Right atrium auricular region (tissue), 2 donors: ENCODE data around the gene ZDHHC8. TPM values are rescaled to one million over a fixed set of nuclear protein-coding genes. Genes with fewer than 3 reads are reported as not detected.

Source experiments
- DNase-seq: peaks from one replicate; pipeline ENCODE4 v3.0.0-alpha.2; 2019; ENCODE audit warnings: low spot score
- H3K27ac ChIP-seq, 2 donors: fragments of 200-600 bp; sonication (generic); 1 replicate in 1 of 2; 2 replicates in 1 of 2; pipeline ENCODE4 v1.5.1; 2016 to 2019
- H3K27me3 ChIP-seq, 2 donors: fragments of 200-600 bp; sonication (generic); one replicate each; pipeline versions ENCODE4 v1.5.1 to v1.6.0; 2017 to 2019
- H3K36me3 ChIP-seq: fragments of 200-600 bp; sonication (generic); one replicate; pipeline ENCODE4 v1.5.1; 2016
- H3K4me1 ChIP-seq, 2 donors: fragments of 200-600 bp; sonication (generic); one replicate each; pipeline versions ENCODE4 v1.5.1 to v1.6.0; 2017 to 2019
- H3K4me3 ChIP-seq, 2 donors: fragments of 200-600 bp; sonication (generic); 1 replicate in 1 of 2; 2 replicates in 1 of 2; pipeline ENCODE4 v1.5.1; 2017 to 2019; ENCODE audit warnings: mild to moderate bottlenecking in 1 of 2, moderate library complexity in 1 of 2
- H3K9me3 ChIP-seq, 2 donors: fragments of 200-600 bp; sonication (generic); one replicate each; pipeline ENCODE4 v1.5.1; 2019
- CTCF ChIP-seq, 2 donors: fragments of 200-600 bp; sonication (generic); IDR thresholded peaks; one replicate each; pipeline ENCODE4 v1.5.1; 2019; ENCODE audit warnings: antibody characterized with exemption in 2 of 2
- total RNA-seq, 2 donors: library from RNA; depleted of rRNA; stranded (reverse); fragments of >200 nt; gene quantifications; one replicate each; pipeline ENCODE4 v1.1.0, GENCODE V29; 2016

ZDHHC8 gene
- total RNA-seq, 2 donors from 2014 or later, result 13.5 to 16.6 TPM

- no peak for DNase-seq
- Histone ChIP-seq H3K27ac (no peak overlapping the region), H3K9me3 (no peaks in the 10 kb centered on the region), H3K36me3 (no peaks in the 10 kb centered on the region), H3K4me3 (peak overlapping the region in 1 of 2 donors; percentile 29), H3K27me3 (no peaks in the 10 kb centered on the region), H3K4me1 (no peaks in the 10 kb centered on the region)
- no peak for TF ChIP-seq CTCF (IDR thresholded peaks at IDR 0.05)
These were observed 23.1 kb downstream of the ZDHHC8 start for GRCh38 chr22:20154602-20155187.

GRCh38 chr22:20155330-20156041 is 23.9 kb downstream of the ZDHHC8 start:
- Histone ChIP-seq H3K4me1 (no peaks in the 10 kb centered on the region), H3K9me3 (no peaks in the 10 kb centered on the region), H3K4me3 (peak overlapping the region in 1 of 2 donors; percentile 29), H3K27ac (no peak overlapping the region), H3K36me3 (no peaks in the 10 kb centered on the region), H3K27me3 (no peaks in the 10 kb centered on the region)
- DNase-seq, result no peak
- TF ChIP-seq CTCF (IDR thresholded peaks at IDR 0.05), result no peak

GRCh38 chr22:20156042-20156389 is 24.4 kb downstream of the ZDHHC8 start:
- H3K9me3 ChIP-seq, result no peaks in the 10 kb centered on the region
- no peak for DNase-seq
- no peaks in the 10 kb centered on the region for H3K27me3 ChIP-seq
- no peaks in the 10 kb centered on the region for H3K4me1 ChIP-seq
- H3K27ac ChIP-seq, result no peak overlapping the region
- TF ChIP-seq CTCF (IDR thresholded peaks at IDR 0.05), result no peak
- H3K4me3 ChIP-seq, result no peak overlapping the region
- H3K36me3 ChIP-seq, result no peaks in the 10 kb centered on the region

- DNase-seq, result peak; percentile 90
- Histone ChIP-seq H3K27ac (no peak overlapping the region), H3K9me3 (no peaks in the 10 kb centered on the region), H3K4me1 (no peaks in the 10 kb centered on the region), H3K36me3 (no peaks in the 10 kb centered on the region), H3K4me3 (no peak overlapping the region), H3K27me3 (no peaks in the 10 kb centered on the region)
- TF ChIP-seq CTCF (IDR thresholded peaks at IDR 0.05), result peak; percentile 98 to 99
These were observed 25.2 kb downstream of the ZDHHC8 start for GRCh38 chr22:20156611-20157429.

GRCh38 chr22:20157430-20158183 is 26.0 kb downstream of the ZDHHC8 start:
- TF ChIP-seq CTCF (IDR thresholded peaks at IDR 0.05), result no peak
- no peaks in the 10 kb centered on the region for H3K9me3 ChIP-seq
- no peak overlapping the region for H3K27ac ChIP-seq
- DNase-seq, result no peak
- no peaks in the 10 kb centered on the region for H3K36me3 ChIP-seq
- H3K4me1 ChIP-seq, result no peaks in the 10 kb centered on the region
- no peak overlapping the region for H3K4me3 ChIP-seq
- H3K27me3 ChIP-seq, result no peaks in the 10 kb centered on the region
